ENCODE data around the gene SLC38A4. TPM values are rescaled to one million over a fixed set of nuclear protein-coding genes. Genes with fewer than 3 reads are reported as not detected.

The SLC38A4 gene
- total and polyA plus RNA-seq, 2 of the 8 experiments (the other 6 are each of a cell fraction or from before 2014, with no cell fraction given), result 6.7 to 15.4 TPM

DNA sequence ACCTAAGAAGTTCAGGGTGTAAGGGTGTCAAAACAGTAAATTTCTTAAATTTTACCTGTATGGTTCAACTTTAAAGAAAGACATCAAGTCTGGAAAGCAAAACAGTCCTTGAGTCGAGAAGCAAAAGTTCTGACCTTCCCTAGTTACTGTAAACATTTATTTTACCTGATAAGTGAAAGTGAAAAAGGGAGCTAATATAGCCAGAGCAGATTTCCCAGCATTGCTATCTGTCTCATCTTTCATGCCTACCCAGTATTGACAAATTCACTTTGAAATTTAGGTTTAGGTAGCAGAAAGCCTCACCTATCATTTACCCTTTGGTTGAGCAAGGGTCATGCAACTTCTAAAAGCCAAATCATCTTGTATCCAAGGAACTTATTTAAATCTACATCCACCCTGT lies 24.5 kb downstream of the SLC38A4 start:
- no peak overlapping the region for H3K4me3 ChIP-seq (ENCODE audit: extremely low read depth in 1 of 4, insufficient read depth in 2 of 4, low read depth in 3 of 4, low read length in 4 of 4)
- WGBS, 2 experiments (ENCODE audit: extremely low coverage in 1 of 2, insufficient coverage in 1 of 2, insufficient read length in 1 of 2, insufficient replicate concordance in 2 of 2, low coverage in 1 of 2, low lambda C conversion rate in 2 of 2, missing lambda C conversion rate in 1 of 2), result 93% methylated on average over 1 of the region's 1 CpG; no CpG with 5 or more reads in 1 of the 2 experiments
- no peaks in the 10 kb centered on the region for H3K9me3 ChIP-seq (ENCODE audit: insufficient read depth in 2 of 2, low read depth in 1 of 2, low read length in 1 of 2)
- no peaks in the 10 kb centered on the region for H3K79me2 ChIP-seq (ENCODE audit: control insufficient read depth in 1 of 2, insufficient read depth in 2 of 2, low read length in 2 of 2)
- no peaks in the 10 kb centered on the region for H3K27me3 ChIP-seq (replicated peaks in 1 of 4; ENCODE audit: control insufficient read depth in 3 of 4, extremely low read depth in 1 of 4, insufficient read depth in 3 of 4, low read length in 3 of 4)
- H2AFZ ChIP-seq (ENCODE audit: low read length), result no peak overlapping the region
- no peak overlapping the region for H4K8ac ChIP-seq (ENCODE audit: extremely low read depth, insufficient read depth, low read length)
- no peak overlapping the region for H2BK5ac ChIP-seq (ENCODE audit: low read depth, low read length)
- CTCF ChIA-PET (ENCODE audit: partially characterized antibody), result interaction anchor here (0.7 to 2.5 kb wide), 2 partner anchors 11 to 101 kb away, joined by 3 to 7 read pairs; no protein-coding TSS in a partner anchor
- no peak overlapping the region for H3K4me2 ChIP-seq (ENCODE audit: insufficient read depth in 1 of 2, low read depth in 2 of 2, low read length in 2 of 2)
- H4K5ac ChIP-seq (ENCODE audit: insufficient read length, low read depth, low read length), result no peak overlapping the region
- no peaks in the 10 kb centered on the region for H3K36me3 ChIP-seq (ENCODE audit: control insufficient read depth in 2 of 4, insufficient read depth in 4 of 4, low read length in 3 of 4)
- H3K23ac ChIP-seq (ENCODE audit: insufficient read length), result no peak overlapping the region
- DNase-seq (ENCODE audit: low read depth in 1 of 2, low spot score in 2 of 2) (no peak), FAIRE-seq (no peak)
- H3K27ac ChIP-seq (ENCODE audit: low read depth, low read length), result no peak overlapping the region
- no peaks in the 10 kb centered on the region for H4K20me1 ChIP-seq (replicated peaks in 1 of 2; ENCODE audit: control insufficient read depth in 1 of 2, insufficient read depth in 2 of 2, low read length in 2 of 2)
- H2BK20ac ChIP-seq (ENCODE audit: low read length), result no peak overlapping the region
- no peak overlapping the region for H3K56ac ChIP-seq (replicated peaks; ENCODE audit: insufficient read length, low read depth, low read length)
- POLR2A ChIA-PET (ENCODE audit: partially characterized antibody), result no interaction called here
- H2BK15ac ChIP-seq (ENCODE audit: low read length), result no peak overlapping the region
- H3K4ac ChIP-seq (replicated peaks; ENCODE audit: insufficient read length, low read depth, low read length), result no peak overlapping the region
- H3K9ac ChIP-seq (replicated peaks in 1 of 4; ENCODE audit: extremely low read depth in 1 of 4, low read depth in 3 of 4, low read length in 3 of 4), result no peak overlapping the region
- H3K79me1 ChIP-seq (ENCODE audit: low read depth, low read length), result no peaks in the 10 kb centered on the region
- no peak overlapping the region for H3K18ac ChIP-seq (ENCODE audit: extremely low read depth, low read length)
- H2AK5ac ChIP-seq (ENCODE audit: low read depth, low read length), result no peak overlapping the region
- H3K4me1 ChIP-seq (replicated peaks in 1 of 4; ENCODE audit: control insufficient read depth in 3 of 4, insufficient read depth in 4 of 4, low read length in 3 of 4), result no peaks in the 10 kb centered on the region
- H2BK120ac ChIP-seq (replicated peaks; ENCODE audit: low read depth, low read length), result no peak overlapping the region
- H3K23me2 ChIP-seq (ENCODE audit: low read depth, low read length), result no peaks in the 10 kb centered on the region; the same call in 1 of the 2 replicates
- no peak overlapping the region for H2BK12ac ChIP-seq (ENCODE audit: low read depth, low read length)
- no peak overlapping the region for H3K14ac ChIP-seq (ENCODE audit: insufficient read length)
- H4K91ac ChIP-seq (replicated peaks; ENCODE audit: insufficient read length, low read length), result no peak overlapping the region
- TF ChIP-seq TCF12 (IDR thresholded peaks at IDR 0.05; ENCODE audit: low read depth, low read length) (no peak), NANOG (IDR thresholded peaks at IDR 0.05; ENCODE audit: insufficient read depth, low read depth, low read length, poor library complexity, severe bottlenecking) (no peak), PHF8 (conservative IDR thresholded peaks at IDR 0.05; ENCODE audit: low read depth, low read length) (no peak)
